Measurements from ENCODE around the gene TSEN54. TPM values are rescaled to one million over a fixed set of nuclear protein-coding genes. Genes with fewer than 3 reads are reported as not detected.
"Not testable (repeated sequence)": the region's sequence is repeated elsewhere in the genome, so short reads cannot be mapped to it uniquely, and the experiment has no call there.

Gene TSEN54
- total RNA-seq, 1 donor: 12.1 TPM

GRCh38 chr17:75518983-75519537 lies 2.7 kb downstream of the TSEN54 start:
- H3K4me3 ChIP-seq (ENCODE audit: low read depth, low read length): no peak overlapping the region
- TF ChIP-seq CTCF (IDR thresholded peaks at IDR 0.05; ENCODE audit: insufficient read depth, low read depth, low read length): no peak
- no peak for DNase-seq (ENCODE audit: low read depth)

- not testable (repeated sequence) for DNase-seq (ENCODE audit: low read depth); H3K4me3 ChIP-seq (ENCODE audit: low read depth, low read length)
Measured at GRCh38 chr17:75520413-75520812, 4.1 kb downstream of the TSEN54 start.

DNA sequence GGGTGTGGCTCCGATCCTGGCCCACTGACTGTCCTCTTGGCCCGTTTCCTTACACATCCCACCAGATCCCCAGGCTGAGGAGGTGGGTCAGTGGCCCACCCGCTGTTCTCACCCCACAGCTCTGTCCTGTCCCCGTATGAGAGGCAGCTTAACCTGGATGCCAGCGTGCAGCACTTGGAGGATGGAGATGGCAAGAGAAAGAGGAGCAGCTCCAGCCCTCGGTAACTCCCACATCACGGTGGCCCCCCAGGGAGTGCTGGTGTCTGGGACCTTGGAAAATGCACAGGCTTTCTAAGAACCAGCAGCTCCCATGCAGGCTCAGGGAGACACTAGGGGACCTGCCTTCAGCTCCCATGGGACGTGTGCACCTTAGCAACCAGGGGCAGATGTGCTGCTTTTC lies 5.0 kb downstream of the TSEN54 start:
- no peak overlapping the region for H3K4me3 ChIP-seq (ENCODE audit: low read depth, low read length)
- TF ChIP-seq CTCF (IDR thresholded peaks at IDR 0.05; ENCODE audit: insufficient read depth, low read depth, low read length): no peak

DNA sequence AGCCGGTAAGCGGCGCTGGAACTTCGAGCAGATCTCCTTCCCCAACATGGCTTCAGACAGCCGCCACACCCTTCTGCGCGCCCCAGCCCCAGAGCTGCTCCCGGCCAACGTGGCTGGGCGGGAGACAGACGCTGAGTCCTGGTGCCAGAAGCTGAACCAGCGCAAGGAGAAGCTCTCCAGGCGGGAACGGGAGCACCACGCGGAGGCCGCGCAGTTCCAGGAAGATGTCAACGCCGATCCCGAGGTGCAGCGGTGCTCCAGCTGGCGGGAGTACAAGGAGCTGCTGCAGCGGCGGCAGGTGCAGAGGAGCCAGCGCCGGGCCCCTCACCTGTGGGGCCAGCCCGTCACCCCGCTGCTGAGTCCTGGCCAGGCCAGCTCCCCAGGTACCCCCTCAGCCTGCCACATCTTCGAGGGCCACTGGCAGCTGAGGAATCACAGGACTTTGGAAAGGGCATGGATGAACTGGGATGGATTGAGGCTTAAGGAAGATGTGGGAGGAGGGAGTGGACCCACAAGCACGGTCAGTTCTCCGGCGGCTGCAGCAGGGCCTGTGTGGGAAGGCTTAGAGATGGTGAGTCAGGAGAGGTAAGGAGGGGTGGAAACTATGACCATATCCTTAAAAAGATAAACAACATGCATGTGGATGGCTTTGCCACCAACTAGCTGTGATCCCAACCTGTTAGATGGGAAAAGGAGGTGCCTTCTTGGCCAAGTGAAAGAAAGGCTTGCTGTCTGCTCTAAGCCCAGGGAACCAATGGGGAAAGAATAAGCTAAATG lies 5.8 kb downstream of the TSEN54 start:
- no peak overlapping the region for H3K4me3 ChIP-seq (ENCODE audit: low read depth, low read length)
- DNase-seq (ENCODE audit: low read depth): no peak
- no peak for TF ChIP-seq CTCF (IDR thresholded peaks at IDR 0.05; ENCODE audit: insufficient read depth, low read depth, low read length)

More for the DNA sequence above, 5.0 kb downstream of the TSEN54 start:
- DNase-seq (ENCODE audit: low read depth): no peak

GRCh38 chr17:75523647-75524046 lies 7.3 kb downstream of the TSEN54 start:
- no peak for DNase-seq (ENCODE audit: low read depth)
- H3K4me3 ChIP-seq (ENCODE audit: low read depth, low read length): no peak overlapping the region

GRCh38 chr17:75524269-75524969 lies 8.1 kb downstream of the TSEN54 start:
- DNase-seq (ENCODE audit: low read depth): no peak
- TF ChIP-seq CTCF (IDR thresholded peaks at IDR 0.05; ENCODE audit: insufficient read depth, low read depth, low read length): no peak
- peak overlapping the region; percentile 64 for H3K4me3 ChIP-seq (ENCODE audit: low read depth, low read length)

More at GRCh38 chr17:75523647-75524046, 7.3 kb downstream of the TSEN54 start:
- TF ChIP-seq CTCF (IDR thresholded peaks at IDR 0.05; ENCODE audit: insufficient read depth, low read depth, low read length): no peak

Measured in fibroblast of villous mesenchyme (primary cell).